Large intestine (tissue), 3 donors: Measurements from ENCODE around the gene FBLIM1. TPM values are rescaled to one million over a fixed set of nuclear protein-coding genes. Genes with fewer than 3 reads are reported as not detected.

ENCODE experiments used
- DNase-seq, 2 donors: peaks; one replicate each; pipeline versions ENCODE4 v3.0.0 to v3.0.0-alpha.2; 2013
- H3K27ac ChIP-seq: one replicate; pipeline ENCODE4 v1.5.1; 2013; ENCODE audit warnings: low read length
- H3K27me3 ChIP-seq: 2 replicates; pipeline ENCODE4 v1.6.1; 2013; ENCODE audit warnings: low read length; ENCODE audit not compliant: control insufficient read depth, insufficient read depth
- H3K36me3 ChIP-seq: 2 replicates; pipeline ENCODE4 v1.6.1; 2013; ENCODE audit warnings: low read length; ENCODE audit not compliant: control insufficient read depth, insufficient read depth
- H3K4me1 ChIP-seq: one replicate; pipeline ENCODE4 v1.6.1; 2013; ENCODE audit warnings: low read length; ENCODE audit not compliant: control insufficient read depth, insufficient read depth
- H3K4me3 ChIP-seq: one replicate; pipeline ENCODE4 v1.5.1; 2013; ENCODE audit warnings: low read length
- H3K9me3 ChIP-seq: one replicate; pipeline ENCODE4 v1.6.1; 2013; ENCODE audit warnings: mild to moderate bottlenecking, low read depth, low read length, moderate library complexity; ENCODE audit not compliant: control insufficient read depth
- WGBS: methylation state at CpG from one replicate; pipeline ENCODE4 v1.1.5; 2013; ENCODE audit warnings: low lambda C conversion rate; ENCODE audit not compliant: insufficient coverage; 5-methylcytosine and 5-hydroxymethylcytosine counted together
- polyA plus RNA-seq: library from polyadenylated mRNA; unstranded; fragments of 120-200 nt; gene quantifications from one replicate; pipeline ENCODE4 v1.2.1, GENCODE V29; 2013

Gene FBLIM1
- polyA plus RNA-seq, 1 donor, result 76.8 TPM

- no peak for DNase-seq
- H3K4me3 ChIP-seq, result no peak overlapping the region
- H3K36me3 ChIP-seq, result no peaks in the 10 kb centered on the region
- H3K9me3 ChIP-seq, result no peaks in the 10 kb centered on the region
- WGBS, result no CpG with 5 or more reads among the region's 5 CpGs
- H3K4me1 ChIP-seq, result peaks cover 29% of the 10 kb centered on the region
- no peaks in the 10 kb centered on the region for H3K27me3 ChIP-seq
- no peak overlapping the region for H3K27ac ChIP-seq
Measured at GRCh38 chr1:15748264-15748663, 10.3 kb upstream of the FBLIM1 start.

GRCh38 chr1:15748690-15749398 is 9.8 kb upstream of the FBLIM1 start:
- no peak overlapping the region for H3K27ac ChIP-seq

GRCh38 chr1:15749399-15750291 is 8.9 kb upstream of the FBLIM1 start:
- peaks cover 29% of the 10 kb centered on the region for H3K4me1 ChIP-seq
- peak in 1 of 2 donors; percentile 50 for DNase-seq
- no peaks in the 10 kb centered on the region for H3K27me3 ChIP-seq
- H3K36me3 ChIP-seq, result no peaks in the 10 kb centered on the region
- no CpG with 5 or more reads among the region's 19 CpGs for WGBS
- H3K9me3 ChIP-seq, result no peaks in the 10 kb centered on the region
- no peak overlapping the region for H3K27ac ChIP-seq
- H3K4me3 ChIP-seq, result no peak overlapping the region

More at GRCh38 chr1:15748690-15749398, 9.8 kb upstream of the FBLIM1 start:
- no peaks in the 10 kb centered on the region for H3K9me3 ChIP-seq
- H3K36me3 ChIP-seq, result no peaks in the 10 kb centered on the region
- H3K27me3 ChIP-seq, result no peaks in the 10 kb centered on the region
- WGBS, result no CpG with 5 or more reads among the region's 10 CpGs
- peaks cover 29% of the 10 kb centered on the region for H3K4me1 ChIP-seq
- no peak for DNase-seq
- no peak overlapping the region for H3K4me3 ChIP-seq

GRCh38 chr1:15750924-15751323 is 7.7 kb upstream of the FBLIM1 start:
- no peak overlapping the region for H3K4me3 ChIP-seq
- DNase-seq, result no peak
- no CpG with 5 or more reads among the region's 12 CpGs for WGBS
- no peak overlapping the region for H3K27ac ChIP-seq
- H3K36me3 ChIP-seq, result no peaks in the 10 kb centered on the region
- H3K9me3 ChIP-seq, result no peaks in the 10 kb centered on the region
- H3K4me1 ChIP-seq, result peaks cover 37% of the 10 kb centered on the region
- no peaks in the 10 kb centered on the region for H3K27me3 ChIP-seq

- no CpG with 5 or more reads among the region's 10 CpGs for WGBS
- peaks cover 44% of the 10 kb centered on the region for H3K4me1 ChIP-seq
- no peaks in the 10 kb centered on the region for H3K9me3 ChIP-seq
- DNase-seq, result no peak
- no peaks in the 10 kb centered on the region for H3K27me3 ChIP-seq
- no peaks in the 10 kb centered on the region for H3K36me3 ChIP-seq
- no peak overlapping the region for H3K4me3 ChIP-seq
- H3K27ac ChIP-seq, result no peak overlapping the region
Measured at GRCh38 chr1:15751717-15752116, 6.9 kb upstream of the FBLIM1 start.

- H3K9me3 ChIP-seq, result no peaks in the 10 kb centered on the region
- WGBS, result no CpG with 5 or more reads among the region's 10 CpGs
- peak in 1 of 2 donors; percentile 1 for DNase-seq
- H3K27ac ChIP-seq, result no peak overlapping the region
- no peaks in the 10 kb centered on the region for H3K36me3 ChIP-seq
- H3K4me3 ChIP-seq, result no peak overlapping the region
- peaks cover 46% of the 10 kb centered on the region for H3K4me1 ChIP-seq
- no peaks in the 10 kb centered on the region for H3K27me3 ChIP-seq
Measured at GRCh38 chr1:15753776-15754175, 4.8 kb upstream of the FBLIM1 start.

- WGBS, result 100% methylated on average over 1 of the region's 2 CpGs
- Histone ChIP-seq H3K27ac (no peak overlapping the region), H3K4me1 (peaks cover 37% of the 10 kb centered on the region)
Measured at GRCh38 chr1:15755021-15755645, 3.5 kb upstream of the FBLIM1 start.

GRCh38 chr1:15755646-15756040 is 3.0 kb upstream of the FBLIM1 start:
- peak in 1 of 2 donors; percentile 45 for DNase-seq
- Histone ChIP-seq H3K27me3 (no peaks in the 10 kb centered on the region), H3K4me1 (peaks cover 37% of the 10 kb centered on the region), H3K4me3 (no peak overlapping the region), H3K36me3 (no peaks in the 10 kb centered on the region), H3K27ac (no peak overlapping the region), H3K9me3 (no peaks in the 10 kb centered on the region)
- WGBS, result no CpG with 5 or more reads among the region's 4 CpGs

More at GRCh38 chr1:15755021-15755645, 3.5 kb upstream of the FBLIM1 start:
- no peaks in the 10 kb centered on the region for H3K36me3 ChIP-seq
- H3K9me3 ChIP-seq, result no peaks in the 10 kb centered on the region
- H3K4me3 ChIP-seq, result no peak overlapping the region
- no peaks in the 10 kb centered on the region for H3K27me3 ChIP-seq
- DNase-seq, result peak in 1 of 2 donors; percentile 62

- Histone ChIP-seq H3K9me3 (no peaks in the 10 kb centered on the region), H3K4me1 (peaks cover 45% of the 10 kb centered on the region), H3K4me3 (peak overlapping the region; percentile 30), H3K36me3 (no peaks in the 10 kb centered on the region), H3K27me3 (no peaks in the 10 kb centered on the region), H3K27ac (peak overlapping the region; percentile 46)
- DNase-seq, result peak in 1 of 2 donors; percentile 57
- WGBS, result no CpG with 5 or more reads among the region's 21 CpGs
Measured at GRCh38 chr1:15756143-15757015, 2.2 kb upstream of the FBLIM1 start.
